Fibroblast of lung (primary cell): ENCODE data around the gene PKD1L1. TPM values are rescaled to one million over a fixed set of nuclear protein-coding genes. Genes with fewer than 3 reads are reported as not detected.

Experiments
- DNase-seq, 2 donors: peaks; one replicate each; pipeline versions ENCODE4 v3.0.0 to v3.0.0-alpha.2; 2010; ENCODE audit warnings: low read depth in 2 of 2
- H2AFZ ChIP-seq: 2 replicates; pipeline ENCODE4 v1.5.1; 2012; ENCODE audit warnings: low read length, control low read depth, inconsistent platforms
- H3K27ac ChIP-seq: 2 replicates; pipeline ENCODE4 v1.5.1; 2011; ENCODE audit warnings: low read length, control low read depth; ENCODE audit not compliant: insufficient read depth
- H3K27me3 ChIP-seq: 2 replicates; pipeline ENCODE4 v1.5.1; 2011; ENCODE audit warnings: mild to moderate bottlenecking, low read length; ENCODE audit not compliant: control insufficient read depth, insufficient read depth
- H3K36me3 ChIP-seq: 2 replicates; pipeline ENCODE4 v1.5.1; 2011; ENCODE audit warnings: low read length; ENCODE audit not compliant: control insufficient read depth, insufficient read depth
- H3K4me1 ChIP-seq: 2 replicates; pipeline ENCODE4 v1.5.1; 2011; ENCODE audit warnings: low read length; ENCODE audit not compliant: control insufficient read depth, insufficient read depth; ENCODE audit errors: extremely low read depth
- H3K4me2 ChIP-seq: 2 replicates; pipeline ENCODE4 v1.5.1; 2011; ENCODE audit warnings: low read length, control low read depth; ENCODE audit not compliant: insufficient read depth; ENCODE audit errors: extremely low read depth
- H3K4me3 ChIP-seq, 4 experiments: fragments of 200-600 bp in 1 of 4; sonication (generic) in 1 of 4; replicated peaks in 1 of 4; 2 replicates each; pipeline ENCODE4 v1.5.1; 2011 to 2016; ENCODE audit warnings: low read length in 4 of 4, low read depth in 3 of 4, mild to moderate bottlenecking in 3 of 4, control low read depth in 2 of 4, inconsistent platforms in 1 of 4, mixed read lengths in 1 of 4; ENCODE audit not compliant: insufficient read depth in 1 of 4; ENCODE audit errors: control extremely low read depth in 1 of 4
- H3K79me2 ChIP-seq: 2 replicates; pipeline ENCODE4 v1.5.1; 2012; ENCODE audit warnings: mild to moderate bottlenecking, low read length, inconsistent platforms; ENCODE audit not compliant: control insufficient read depth, insufficient read depth
- H3K9ac ChIP-seq: 2 replicates; pipeline ENCODE4 v1.5.1; 2011; ENCODE audit warnings: mild to moderate bottlenecking, low read length, control low read depth; ENCODE audit not compliant: insufficient read depth
- H3K9me3 ChIP-seq: 2 replicates; pipeline ENCODE4 v1.5.1; 2012; ENCODE audit warnings: low read depth, low read length; ENCODE audit not compliant: control insufficient read depth, insufficient read depth
- H4K20me1 ChIP-seq: 2 replicates; pipeline ENCODE4 v1.5.1; 2011; ENCODE audit warnings: low read length; ENCODE audit not compliant: control insufficient read depth, insufficient read depth; ENCODE audit errors: extremely low read depth
- CTCF ChIP-seq, 2 donors: IDR thresholded peaks in 1 of 2; conservative IDR thresholded peaks in 1 of 2; 1 replicate in 1 of 2; 2 replicates in 1 of 2; pipeline ENCODE4 v1.5.1; 2011 to 2012; ENCODE audit warnings: low read length in 2 of 2, control low read depth in 1 of 2, inconsistent platforms in 1 of 2, low read depth in 1 of 2, mild to moderate bottlenecking in 1 of 2
- EZH2 ChIP-seq: IDR thresholded peaks from 2 replicates; pipeline ENCODE4 v1.5.1; 2012; ENCODE audit warnings: low read length, control low read depth, mild to moderate bottlenecking; ENCODE audit errors: missing control alignments
- polyA plus RNA-seq, 2 donors: library from polyadenylated mRNA; depleted of rRNA in 1 of 2; stranded (reverse) in 1 of 2; unstranded in 1 of 2; fragments of >200 nt; gene quantifications; 2 replicates each; pipeline ENCODE4 v1.2.1, GENCODE V29; 2011 to 2012; ENCODE audit warnings: missing spikeins in 1 of 2
- total RNA-seq: library from RNA; depleted of rRNA; stranded (reverse); fragments of >200 nt; gene quantifications from 2 replicates; pipeline ENCODE4 v1.2.1, GENCODE V29; 2014

Gene PKD1L1
- total and polyA plus RNA-seq, 2 donors (not counting 1 experiment from before 2014, with no cell fraction given), result under 0.01 to 0.12 TPM

- no peaks in the 10 kb centered on the region for H3K27me3 ChIP-seq
- no peaks in the 10 kb centered on the region for H4K20me1 ChIP-seq
- H3K36me3 ChIP-seq, result no peaks in the 10 kb centered on the region
- no peak overlapping the region for H3K4me2 ChIP-seq
- TF ChIP-seq CTCF (conservative IDR thresholded peaks at IDR 0.05 in 1 of 2, IDR thresholded peaks at IDR 0.05 in 1 of 2; ENCODE audit: low read depth in 1 of 2, low read length in 2 of 2) (no peak), EZH2 (no peak)
- no peaks in the 10 kb centered on the region for H3K79me2 ChIP-seq
- no peak overlapping the region for H3K9ac ChIP-seq
- H3K4me3 ChIP-seq, result no peak overlapping the region
- no peaks in the 10 kb centered on the region for H3K9me3 ChIP-seq
- DNase-seq, result no peak
- no peak overlapping the region for H3K27ac ChIP-seq
- H2AFZ ChIP-seq, result no peak overlapping the region
- H3K4me1 ChIP-seq, result no peaks in the 10 kb centered on the region
Measured at GRCh38 chr7:47812429-47813136, 135.7 kb downstream of the PKD1L1 start.

GRCh38 chr7:47811632-47812380 is 136.5 kb downstream of the PKD1L1 start:
- DNase-seq, result no peak
- H3K27ac ChIP-seq, result no peak overlapping the region
- H3K9me3 ChIP-seq, result no peaks in the 10 kb centered on the region
- H2AFZ ChIP-seq, result no peak overlapping the region
- H3K4me3 ChIP-seq, result no peak overlapping the region
- no peak overlapping the region for H3K4me2 ChIP-seq
- H3K79me2 ChIP-seq, result no peaks in the 10 kb centered on the region
- no peaks in the 10 kb centered on the region for H3K36me3 ChIP-seq
- no peak overlapping the region for H3K9ac ChIP-seq
- peaks cover 1% of the 10 kb centered on the region for H3K4me1 ChIP-seq
- TF ChIP-seq EZH2 (no peak), CTCF (conservative IDR thresholded peaks at IDR 0.05 in 1 of 2, IDR thresholded peaks at IDR 0.05 in 1 of 2; ENCODE audit: low read depth in 1 of 2, low read length in 2 of 2) (no peak)
- H3K27me3 ChIP-seq, result no peaks in the 10 kb centered on the region
- H4K20me1 ChIP-seq, result no peaks in the 10 kb centered on the region

- Histone ChIP-seq H3K9me3 (no peaks in the 10 kb centered on the region), H3K9ac (no peak overlapping the region), H3K4me3 (no peak overlapping the region), H4K20me1 (no peaks in the 10 kb centered on the region), H2AFZ (no peak overlapping the region), H3K27ac (no peak overlapping the region), H3K4me2 (no peak overlapping the region), H3K79me2 (no peaks in the 10 kb centered on the region), H3K4me1 (peaks cover 12% of the 10 kb centered on the region), H3K27me3 (no peaks in the 10 kb centered on the region), H3K36me3 (no peaks in the 10 kb centered on the region)
- DNase-seq, result no peak
- TF ChIP-seq EZH2 (no peak), CTCF (conservative IDR thresholded peaks at IDR 0.05 in 1 of 2, IDR thresholded peaks at IDR 0.05 in 1 of 2; ENCODE audit: low read depth in 1 of 2, low read length in 2 of 2) (no peak)
Measured at GRCh38 chr7:47809387-47809786, 138.9 kb downstream of the PKD1L1 start.
